ENCODE data around the gene RSBN1L.
A peak's percentile ranks its signal among the peaks of the same experiment; 100 is the strongest.
"Not testable (repeated sequence)": the region's sequence is repeated elsewhere in the genome, so short reads cannot be mapped to it uniquely, and the experiment has no call there.

RSBN1L gene

DNA sequence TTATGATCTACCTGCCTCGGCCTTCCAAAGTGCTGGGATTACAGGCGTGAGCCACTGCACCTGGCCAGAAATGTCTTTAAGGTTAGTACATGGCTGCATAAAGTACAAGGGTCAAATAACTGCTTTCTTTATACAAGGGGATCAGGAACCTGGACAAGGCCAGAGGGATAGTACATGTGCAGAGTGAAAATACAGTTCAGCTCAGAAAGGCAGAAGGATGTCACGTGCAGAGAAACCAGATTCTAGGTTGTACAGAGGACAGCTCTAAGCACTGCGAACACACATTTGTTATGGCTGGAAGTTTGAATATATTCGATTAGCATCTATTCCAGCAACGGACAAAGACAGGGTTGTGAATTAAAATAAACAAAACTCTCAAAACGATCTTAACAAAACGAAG, 6.0 kb upstream of the RSBN1L start:
- DNase-seq, result no peak

DNA sequence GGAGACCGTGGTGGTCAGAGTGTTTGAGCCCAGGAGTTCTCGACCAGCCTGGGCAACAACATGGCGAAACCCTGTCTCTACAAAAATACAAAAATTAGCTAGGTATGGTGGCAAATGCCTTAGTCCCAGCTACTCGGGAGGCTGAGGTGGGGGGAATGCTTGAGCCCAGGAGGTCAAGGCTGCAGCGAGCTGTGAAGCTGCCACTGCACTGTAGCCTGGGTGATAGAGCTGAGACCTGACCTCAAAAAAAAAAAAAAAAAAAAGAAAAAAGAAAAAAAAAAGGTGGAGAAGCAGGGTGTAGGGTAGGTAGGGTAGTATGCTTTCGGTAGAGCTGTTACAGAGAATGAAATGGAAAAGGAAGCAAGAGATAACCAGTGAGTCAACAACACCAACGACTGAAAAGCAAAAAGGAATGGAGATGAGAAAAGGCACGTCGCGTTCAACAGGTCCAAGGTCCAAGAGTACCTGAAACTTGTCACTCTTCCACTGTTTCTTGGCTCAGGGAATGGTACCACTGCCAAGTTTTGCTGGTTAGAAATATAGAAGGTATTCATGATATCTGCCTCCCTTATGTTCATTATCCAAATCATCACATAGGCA, 4.3 kb upstream of the RSBN1L start:
- DNase-seq, result no peak

DNA sequence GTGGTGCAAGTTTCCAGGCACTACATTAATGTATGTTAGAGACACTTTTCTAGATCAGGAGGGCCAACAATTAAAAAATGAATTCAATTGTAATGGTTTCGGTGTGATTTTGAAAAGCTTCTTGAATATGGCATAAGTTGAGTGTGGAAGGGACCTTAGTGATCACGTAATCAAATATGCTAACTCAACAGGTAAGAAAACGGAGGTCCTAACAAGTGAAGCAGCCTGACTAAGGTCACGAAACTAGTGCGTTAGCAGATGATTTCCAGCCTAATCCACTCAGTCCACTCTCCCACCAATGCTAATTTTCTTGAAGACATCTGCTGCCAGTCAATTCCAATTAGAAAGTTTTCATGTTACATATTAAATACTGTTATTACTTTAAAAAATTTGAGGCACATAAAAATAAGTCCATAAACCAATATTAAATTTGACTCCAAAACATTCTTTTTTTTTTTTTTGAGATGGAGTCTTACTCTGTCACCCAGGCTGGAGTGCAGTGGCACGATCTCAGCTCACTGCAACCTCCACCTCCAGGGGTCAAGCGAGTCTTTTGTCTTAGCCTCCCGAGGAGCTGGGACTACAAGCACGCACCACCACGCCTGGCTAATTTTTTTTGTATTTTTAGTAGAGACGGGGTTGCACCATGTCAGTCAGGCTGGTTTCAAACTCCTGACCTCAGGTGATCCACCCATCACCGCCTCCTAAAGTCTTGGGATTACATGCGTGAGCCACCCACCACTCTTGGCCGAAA, 2.3 kb upstream of the RSBN1L start:
- DNase-seq, result no peak

- peak; percentile 87 for DNase-seq
These were observed 630 bp downstream of the RSBN1L start for GRCh38 chr7:77696643-77697534.

DNA sequence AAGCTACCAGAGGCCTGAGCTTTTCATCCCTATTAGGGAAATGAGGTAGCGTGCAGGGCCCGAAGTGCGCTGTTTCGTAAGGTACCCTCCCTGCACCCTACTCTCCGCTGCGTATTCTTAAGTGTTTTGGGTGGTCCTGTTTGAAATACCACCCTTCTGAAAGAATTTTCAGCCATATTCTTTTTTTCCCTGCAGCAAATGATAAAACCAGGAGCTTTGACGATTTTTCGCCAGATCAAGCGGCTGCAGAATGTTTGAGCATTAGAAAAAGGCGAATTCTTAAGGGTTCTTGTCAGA, 1.2 kb downstream of the RSBN1L start:
- peak; percentile 73 for DNase-seq

GRCh38 chr7:77698042-77698625, 1.9 kb downstream of the RSBN1L start:
- DNase-seq, result no peak

DNA sequence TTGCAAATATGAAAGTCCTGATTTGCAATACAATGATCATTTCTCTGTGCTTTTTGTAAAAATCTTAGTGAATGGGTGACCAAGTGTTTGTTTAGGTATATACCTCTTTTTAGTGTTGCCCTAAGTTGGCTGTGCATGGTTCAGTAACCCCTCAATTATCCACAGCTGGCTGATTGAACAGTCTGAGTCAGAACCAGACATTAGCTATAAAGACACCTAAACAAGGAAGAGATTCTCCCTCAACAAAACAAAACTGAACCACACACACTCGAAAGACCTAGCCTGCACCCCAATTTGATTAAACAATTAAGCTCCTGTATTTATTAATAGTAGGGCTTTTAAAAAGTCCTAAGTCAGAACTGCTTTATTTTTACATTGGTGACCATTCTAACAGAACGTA, 2.8 kb downstream of the RSBN1L start:
- DNase-seq, result no peak

- no peak for DNase-seq
These were observed 6.3 kb downstream of the RSBN1L start for GRCh38 chr7:77702513-77702912.

- no peak for DNase-seq
These were observed 6.8 kb downstream of the RSBN1L start for GRCh38 chr7:77702968-77703472.

DNA sequence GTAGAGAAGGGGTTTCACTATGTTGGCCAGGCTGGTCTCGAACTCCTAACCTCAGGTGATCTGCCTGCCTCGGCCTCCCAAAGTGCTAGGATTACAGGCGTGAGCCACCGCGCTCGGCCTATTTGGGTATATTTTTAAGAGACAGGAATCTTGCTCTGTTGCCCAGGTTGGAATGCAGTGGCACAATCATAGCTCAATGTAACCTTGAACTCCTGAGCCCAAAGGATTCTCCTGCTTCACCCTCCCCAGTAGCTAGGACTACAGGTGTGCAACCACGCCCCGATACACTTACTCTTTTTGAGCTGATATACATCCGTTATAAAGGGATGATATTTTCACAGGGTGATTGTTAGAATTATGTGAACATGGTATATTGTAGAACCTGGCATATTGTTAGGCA, 7.4 kb downstream of the RSBN1L start:
- DNase-seq, result not testable (repeated sequence)

GRCh38 chr7:77707504-77707992, 11.3 kb downstream of the RSBN1L start:
- no peak for DNase-seq

DNA sequence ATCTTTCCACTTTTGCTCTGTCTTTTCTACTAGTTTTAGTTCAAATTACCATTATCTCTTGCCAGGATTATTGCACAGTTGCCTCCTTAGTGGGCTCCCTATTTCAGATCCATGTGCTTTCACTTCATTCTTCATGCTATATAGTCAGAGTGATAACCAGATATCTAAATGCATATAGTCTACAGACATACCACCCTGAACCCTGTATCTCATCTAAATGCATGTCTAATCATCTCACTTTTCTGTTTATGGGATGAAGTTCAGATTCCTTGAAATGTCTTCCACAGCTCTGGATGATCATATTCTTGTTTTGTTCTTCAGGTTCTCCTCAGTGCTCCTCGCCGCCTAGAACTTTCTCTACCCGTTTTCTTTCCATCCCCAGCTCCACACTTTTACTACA, 13.8 kb downstream of the RSBN1L start:
- DNase-seq, result no peak

- no peak for DNase-seq
These were observed 14.6 kb downstream of the RSBN1L start for GRCh38 chr7:77710861-77711260.

DNA sequence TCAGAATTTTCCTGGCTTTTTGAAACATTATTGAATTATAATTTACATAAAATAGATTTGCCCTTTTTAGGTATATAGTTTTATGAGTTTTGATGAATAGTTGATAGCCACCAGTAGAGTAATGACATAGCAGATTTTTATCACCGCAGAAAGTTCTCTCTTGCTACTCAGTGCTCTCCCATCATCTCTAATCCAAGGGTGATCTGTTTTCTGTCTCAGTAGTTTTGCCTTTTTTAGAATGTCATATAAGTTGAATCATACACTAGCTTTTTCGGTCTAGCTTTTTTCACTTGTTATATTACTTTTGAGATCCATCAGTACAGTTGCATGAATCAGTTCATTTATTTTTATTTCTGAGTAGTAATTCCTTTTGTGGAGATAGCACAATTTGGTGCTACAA, 17.9 kb downstream of the RSBN1L start:
- DNase-seq, result no peak

DNA sequence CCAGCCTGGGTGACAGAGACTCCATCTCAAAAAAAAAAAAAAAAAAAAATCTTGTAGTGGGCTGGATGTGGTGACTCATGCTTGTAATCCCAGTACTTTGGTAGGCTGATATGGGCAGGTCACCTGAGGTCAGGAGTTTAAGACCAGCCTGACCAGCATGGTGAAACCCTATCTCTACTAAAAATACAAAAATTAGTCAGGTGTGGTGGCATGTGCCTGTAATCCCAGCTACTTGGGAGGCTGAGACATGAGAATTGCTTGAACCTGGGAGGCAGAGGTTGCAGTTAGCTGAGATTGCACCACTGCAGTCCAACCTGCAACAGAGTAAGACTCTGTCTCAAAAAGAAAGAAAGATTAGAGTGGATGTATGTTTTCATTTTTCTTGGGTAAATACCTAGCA, 18.7 kb downstream of the RSBN1L start:
- not testable (repeated sequence) for DNase-seq

DNA sequence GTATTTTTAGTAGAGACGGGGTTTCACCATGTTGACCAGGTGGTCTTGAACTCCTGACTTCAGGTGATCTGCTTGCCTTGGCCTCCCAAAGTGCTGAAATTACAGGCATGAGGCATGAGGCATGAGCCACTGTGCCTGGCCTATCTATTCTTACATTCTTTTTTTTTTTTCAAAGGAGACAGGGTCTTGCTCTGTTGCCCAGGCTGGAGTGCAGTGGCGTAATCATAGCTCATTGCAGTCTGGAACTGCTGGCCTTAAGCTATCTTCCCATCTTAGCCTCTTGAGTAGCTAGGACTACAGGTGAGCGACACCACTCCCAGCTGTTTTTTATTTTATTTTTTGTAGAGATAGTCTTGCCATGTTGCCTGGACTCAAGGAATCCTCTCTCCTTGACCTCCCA, 20.5 kb downstream of the RSBN1L start:
- no peak for DNase-seq

GRCh38 chr7:77717566-77717965, 21.3 kb downstream of the RSBN1L start:
- DNase-seq, result not testable (repeated sequence)

DNA sequence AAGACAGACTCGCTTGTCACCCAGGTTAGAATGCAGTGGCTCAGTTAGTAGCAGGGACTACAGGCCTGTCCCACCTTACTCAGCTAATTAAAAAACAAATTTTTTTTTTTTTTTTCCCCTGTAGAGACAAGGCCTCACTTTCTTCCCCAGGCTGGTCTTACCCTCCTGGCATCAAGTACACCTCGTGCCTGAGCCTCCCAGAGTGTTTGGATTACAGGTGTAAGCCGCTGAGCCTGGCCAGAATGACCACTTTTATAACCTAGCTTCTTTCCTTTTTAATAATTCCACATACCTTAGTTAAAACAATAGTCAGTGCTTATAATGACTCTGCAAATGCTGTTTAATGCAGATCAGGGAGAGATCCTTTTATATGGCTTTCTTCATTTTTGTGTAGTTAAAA, 31.3 kb downstream of the RSBN1L start:
- DNase-seq, result no peak

GRCh38 chr7:77727936-77728701, 31.9 kb downstream of the RSBN1L start:
- DNase-seq, result no peak

GRCh38 chr7:77729574-77730348, 33.5 kb downstream of the RSBN1L start:
- DNase-seq, result no peak

GRCh38 chr7:77731716-77732115, 35.5 kb downstream of the RSBN1L start:
- no peak for DNase-seq

Measured in activated effector memory CD4-positive, alpha-beta T cell treated with anti-CD3 and anti-CD28 coated beads, Interleukin-2, amount 50 U/mL, for 16 hours (primary cell).